ENCODE measurements around the gene AHCYL2.

The AHCYL2 gene

DNA sequence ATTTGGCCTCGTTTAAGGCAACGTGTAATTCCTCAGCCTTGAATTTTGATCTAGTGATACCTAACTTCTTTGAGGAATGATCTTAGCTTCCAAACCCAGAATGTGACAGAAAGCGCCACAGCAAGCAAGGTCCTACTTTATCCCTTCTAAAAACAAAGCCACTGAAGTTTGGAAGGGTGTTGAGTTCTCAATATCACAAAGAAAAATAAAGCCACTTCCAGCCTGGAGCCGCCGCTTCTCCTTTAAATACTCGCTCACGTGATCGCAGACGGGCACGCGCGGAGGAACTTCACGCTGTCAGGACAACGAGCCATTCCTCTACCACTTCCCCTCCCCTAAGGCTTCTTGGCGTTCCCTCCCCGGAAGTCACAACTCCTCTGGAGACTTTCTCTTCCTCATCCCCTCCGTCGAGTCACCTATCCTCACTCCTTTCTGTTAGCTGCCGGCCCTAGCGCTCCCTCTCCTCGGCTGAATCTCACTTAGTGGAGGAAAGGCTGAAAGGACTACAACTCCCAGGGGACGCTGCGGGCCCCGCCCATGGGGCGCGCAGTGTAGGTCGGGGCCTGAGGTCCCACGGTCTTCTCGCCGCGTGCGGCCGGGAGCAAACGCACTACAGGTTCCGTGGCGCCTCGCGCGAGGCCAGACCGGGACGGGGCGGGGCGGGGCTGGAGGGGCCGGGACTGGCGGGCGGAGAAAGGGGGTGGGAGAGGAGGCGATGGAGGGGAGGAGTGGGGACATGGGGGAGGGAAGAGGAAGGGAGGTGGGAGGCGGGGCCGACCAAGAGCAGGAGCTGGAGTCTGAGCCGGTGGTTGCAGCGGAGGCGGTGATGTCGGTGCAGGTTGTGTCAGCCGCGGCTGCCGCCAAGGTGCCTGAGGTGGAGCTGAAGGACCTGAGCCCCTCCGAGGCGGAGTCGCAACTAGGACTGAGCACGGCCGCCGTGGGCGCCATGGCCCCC is at the start of gene AHCYL2:
TSS of gene AHCYL2 (plus strand) at position 780 of the 955 bp plus-strand sequence.
- no peaks in the 10 kb centered on the region for H3K36me3 ChIP-seq
- H3K27ac ChIP-seq, result peak within 1 kb of the TSS; percentile 98
- H3K4me1 ChIP-seq (ENCODE audit: control insufficient read depth in 1 of 2, insufficient read depth in 1 of 2, low read depth in 1 of 2, low read length in 1 of 2), result peaks cover 36 to 40% of the 10 kb centered on the region in 2 experiments
- TF ChIP-seq, protein P1, sequence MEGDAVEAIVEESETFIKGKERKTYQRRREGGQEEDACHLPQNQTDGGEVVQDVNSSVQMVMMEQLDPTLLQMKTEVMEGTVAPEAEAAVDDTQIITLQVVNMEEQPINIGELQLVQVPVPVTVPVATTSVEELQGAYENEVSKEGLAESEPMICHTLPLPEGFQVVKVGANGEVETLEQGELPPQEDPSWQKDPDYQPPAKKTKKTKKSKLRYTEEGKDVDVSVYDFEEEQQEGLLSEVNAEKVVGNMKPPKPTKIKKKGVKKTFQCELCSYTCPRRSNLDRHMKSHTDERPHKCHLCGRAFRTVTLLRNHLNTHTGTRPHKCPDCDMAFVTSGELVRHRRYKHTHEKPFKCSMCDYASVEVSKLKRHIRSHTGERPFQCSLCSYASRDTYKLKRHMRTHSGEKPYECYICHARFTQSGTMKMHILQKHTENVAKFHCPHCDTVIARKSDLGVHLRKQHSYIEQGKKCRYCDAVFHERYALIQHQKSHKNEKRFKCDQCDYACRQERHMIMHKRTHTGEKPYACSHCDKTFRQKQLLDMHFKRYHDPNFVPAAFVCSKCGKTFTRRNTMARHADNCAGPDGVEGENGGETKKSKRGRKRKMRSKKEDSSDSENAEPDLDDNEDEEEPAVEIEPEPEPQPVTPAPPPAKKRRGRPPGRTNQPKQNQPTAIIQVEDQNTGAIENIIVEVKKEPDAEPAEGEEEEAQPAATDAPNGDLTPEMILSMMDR (IDR thresholded peaks at IDR 0.05), result peak; percentile 24
- H3K4me3 ChIP-seq (ENCODE audit: low read depth in 1 of 2, low read length in 1 of 2), result peak within 1 kb of the TSS; percentile 71 to 93
- H3K27me3 ChIP-seq, result peaks cover 13% of the 10 kb centered on the region
- no peaks in the 10 kb centered on the region for H3K9me3 ChIP-seq

DNA sequence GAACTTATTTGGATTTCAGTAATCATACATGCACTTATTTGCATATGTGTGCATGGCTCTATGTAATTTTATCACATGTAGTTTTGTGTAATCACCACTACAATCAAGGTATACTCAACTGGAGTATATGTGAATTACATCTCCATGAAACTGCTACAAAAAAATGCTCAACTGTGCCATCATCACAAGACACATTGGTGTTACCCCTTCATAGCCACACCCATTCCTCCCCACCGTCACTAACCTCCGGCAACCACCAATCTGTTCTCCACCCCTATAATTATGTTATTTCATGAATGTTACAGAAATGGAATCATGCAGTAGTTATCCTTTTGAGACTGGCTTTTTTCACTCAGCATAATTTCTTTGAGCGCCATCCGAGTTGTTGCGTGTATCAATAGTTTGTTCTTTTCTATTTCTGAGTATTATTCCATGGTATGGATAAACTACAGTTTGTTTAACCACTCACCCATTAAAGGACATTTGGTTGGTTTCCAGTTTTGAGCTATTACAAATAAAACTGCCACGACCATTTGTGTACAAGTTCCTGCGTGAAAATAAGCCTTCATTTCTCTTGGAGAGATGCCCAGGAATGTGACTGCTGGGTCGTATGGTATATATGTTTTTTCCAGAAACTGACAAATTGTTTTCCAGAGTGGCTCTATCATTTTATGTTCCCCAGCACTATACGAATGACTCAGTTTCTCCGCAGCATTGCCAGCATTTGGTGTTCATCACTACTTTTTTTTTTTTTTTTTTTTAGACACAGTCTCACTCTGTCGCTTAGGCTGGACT is 47.7 kb upstream of the AHCYL2 start:
- H3K4me1 ChIP-seq (ENCODE audit: control insufficient read depth in 1 of 2, insufficient read depth in 1 of 2, low read depth in 1 of 2, low read length in 1 of 2), result no peaks in the 10 kb centered on the region

DNA sequence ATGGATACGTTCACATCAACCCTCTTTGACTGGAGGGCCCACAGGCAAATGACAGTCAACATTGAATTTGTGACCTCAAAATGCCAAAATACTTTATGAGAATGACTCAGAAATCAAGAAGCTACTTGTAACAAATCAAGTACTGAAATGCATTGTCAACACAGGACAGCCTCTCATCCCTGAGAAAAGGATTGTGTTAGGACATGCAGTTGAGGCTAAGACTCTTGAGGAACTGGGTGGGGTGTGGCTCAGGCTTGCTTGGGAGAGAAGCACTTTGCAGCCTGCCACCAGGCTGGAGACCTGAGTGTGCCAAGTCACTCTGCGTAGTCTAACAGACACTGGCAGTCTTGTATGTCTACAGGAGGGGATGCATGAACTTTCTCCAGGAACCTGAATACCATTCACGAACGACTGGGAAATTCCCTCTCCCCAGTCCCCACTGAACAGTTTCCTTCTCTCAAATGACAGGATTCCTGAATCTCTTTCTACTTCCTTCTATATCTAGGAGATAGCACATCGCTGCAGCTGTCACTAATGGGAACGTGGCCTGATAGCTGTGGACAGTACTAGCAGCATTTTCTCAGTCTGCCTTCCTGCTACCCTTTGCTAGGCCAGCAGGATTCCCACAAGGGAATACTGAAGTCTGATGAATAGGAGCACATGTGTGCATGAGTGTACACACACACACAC is 39.7 kb upstream of the AHCYL2 start:
- no peak overlapping the region for H3K27ac ChIP-seq
- H3K4me1 ChIP-seq (ENCODE audit: control insufficient read depth in 1 of 2, insufficient read depth in 1 of 2, low read depth in 1 of 2, low read length in 1 of 2), result peaks cover 11 to 15% of the 10 kb centered on the region in 2 experiments

More for the DNA sequence above, 47.7 kb upstream of the AHCYL2 start:
- no peak overlapping the region for H3K27ac ChIP-seq
- TF ChIP-seq, protein P1 (IDR thresholded peaks at IDR 0.05), result no peak
- no peaks in the 10 kb centered on the region for H3K36me3 ChIP-seq
- no peak overlapping the region for H3K4me3 ChIP-seq (ENCODE audit: low read depth in 1 of 2, low read length in 1 of 2)
- H3K9me3 ChIP-seq, result no peaks in the 10 kb centered on the region
- peaks cover 16% of the 10 kb centered on the region for H3K27me3 ChIP-seq

DNA sequence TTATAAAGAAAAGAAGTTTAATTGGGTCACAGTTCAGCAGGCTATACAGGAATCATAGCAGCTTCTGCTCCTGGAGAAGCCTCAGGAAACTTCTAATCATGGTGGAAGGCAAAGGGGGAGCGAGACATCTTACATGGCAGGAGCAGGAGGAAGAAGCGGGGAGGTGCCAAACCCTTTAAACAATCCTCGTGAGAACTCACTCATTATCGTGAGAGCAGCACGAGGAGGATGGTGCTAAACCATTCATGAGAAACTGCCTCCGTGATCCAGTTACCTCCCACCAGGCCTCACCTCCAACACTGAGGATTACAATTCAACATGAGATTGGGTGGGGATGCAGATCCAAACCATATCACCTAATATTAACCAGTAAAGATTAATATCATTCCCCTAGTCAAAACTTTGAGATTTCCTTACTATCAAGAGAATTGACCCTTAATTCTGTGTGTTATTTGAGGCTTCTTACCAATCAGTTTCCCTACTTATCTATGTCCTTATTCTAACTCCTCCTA is 38.0 kb upstream of the AHCYL2 start:
- H3K4me3 ChIP-seq (ENCODE audit: low read depth in 1 of 2, low read length in 1 of 2), result no peak overlapping the region
- H3K9me3 ChIP-seq, result no peaks in the 10 kb centered on the region
- peaks cover 72% of the 10 kb centered on the region for H3K27me3 ChIP-seq
- no peak overlapping the region for H3K27ac ChIP-seq
- no peaks in the 10 kb centered on the region for H3K36me3 ChIP-seq
- peaks cover 11 to 15% of the 10 kb centered on the region in 2 experiments for H3K4me1 ChIP-seq (ENCODE audit: control insufficient read depth in 1 of 2, insufficient read depth in 1 of 2, low read depth in 1 of 2, low read length in 1 of 2)
- TF ChIP-seq, protein P1 (IDR thresholded peaks at IDR 0.05), result no peak

More for the DNA sequence above, 39.7 kb upstream of the AHCYL2 start:
- TF ChIP-seq, protein P1 (IDR thresholded peaks at IDR 0.05), result no peak
- Histone ChIP-seq H3K4me3 (ENCODE audit: low read depth in 1 of 2, low read length in 1 of 2) (no peak overlapping the region), H3K9me3 (no peaks in the 10 kb centered on the region), H3K27me3 (peaks cover 55% of the 10 kb centered on the region), H3K36me3 (no peaks in the 10 kb centered on the region)

All from neutrophil (primary cell).